Endometrial microvascular endothelial cells (primary cell): ENCODE measurements around the gene SEPTIN2. TPM values are rescaled to one million over a fixed set of nuclear protein-coding genes. Genes with fewer than 3 reads are reported as not detected.
"Not testable (repeated sequence)": the region's sequence is repeated elsewhere in the genome, so short reads cannot be mapped to it uniquely, and the experiment has no call there.

Experiments used
- in situ Hi-C: cut with HindIII; loops from 2 replicates; pipeline ENCODE4 v1.10.0; 2017; ENCODE audit warnings: low sequenced_read_pairs, low pct_unique_long_range_greater_than_20kb; ENCODE audit errors: inconsistent ontology term
- total RNA-seq: library from RNA; depleted of rRNA; stranded (reverse); fragments of >200 nt; gene quantifications from one replicate; pipeline ENCODE4 v1.2.3, GENCODE V29; 2015; ENCODE audit errors: inconsistent ontology term

Gene SEPTIN2
- total RNA-seq, 1 donor from 2014 or later, result 384 TPM

GRCh38 chr2:241309684-241310117 lies 6.0 kb upstream of the SEPTIN2 start:
- in situ Hi-C loops, result no loop called here

- in situ Hi-C loops, result no loop called here
These were observed 4.7 kb upstream of the SEPTIN2 start for GRCh38 chr2:241310917-241311566.

DNA sequence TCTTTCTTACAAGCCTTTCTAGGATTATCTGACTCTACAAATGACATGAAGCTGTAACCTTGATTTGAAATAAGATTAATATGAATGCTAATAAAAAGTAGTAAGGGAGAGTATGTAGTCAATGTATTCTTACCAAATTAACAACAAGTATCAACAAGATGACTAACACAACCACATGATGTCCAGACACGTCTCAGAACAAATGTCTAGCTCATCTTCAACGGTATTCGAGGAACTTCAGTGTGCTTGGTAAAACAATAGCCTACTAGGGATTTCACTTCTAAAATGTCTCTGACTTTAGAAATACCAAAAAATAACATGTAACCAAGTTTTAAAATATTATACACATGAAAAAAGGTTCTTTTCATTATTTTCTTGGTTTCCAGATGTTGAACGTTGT lies 3.6 kb upstream of the SEPTIN2 start:
- in situ Hi-C loops, result no loop called here

GRCh38 chr2:241313543-241314095 lies 2.1 kb upstream of the SEPTIN2 start:
- in situ Hi-C loops, result no loop called here

DNA sequence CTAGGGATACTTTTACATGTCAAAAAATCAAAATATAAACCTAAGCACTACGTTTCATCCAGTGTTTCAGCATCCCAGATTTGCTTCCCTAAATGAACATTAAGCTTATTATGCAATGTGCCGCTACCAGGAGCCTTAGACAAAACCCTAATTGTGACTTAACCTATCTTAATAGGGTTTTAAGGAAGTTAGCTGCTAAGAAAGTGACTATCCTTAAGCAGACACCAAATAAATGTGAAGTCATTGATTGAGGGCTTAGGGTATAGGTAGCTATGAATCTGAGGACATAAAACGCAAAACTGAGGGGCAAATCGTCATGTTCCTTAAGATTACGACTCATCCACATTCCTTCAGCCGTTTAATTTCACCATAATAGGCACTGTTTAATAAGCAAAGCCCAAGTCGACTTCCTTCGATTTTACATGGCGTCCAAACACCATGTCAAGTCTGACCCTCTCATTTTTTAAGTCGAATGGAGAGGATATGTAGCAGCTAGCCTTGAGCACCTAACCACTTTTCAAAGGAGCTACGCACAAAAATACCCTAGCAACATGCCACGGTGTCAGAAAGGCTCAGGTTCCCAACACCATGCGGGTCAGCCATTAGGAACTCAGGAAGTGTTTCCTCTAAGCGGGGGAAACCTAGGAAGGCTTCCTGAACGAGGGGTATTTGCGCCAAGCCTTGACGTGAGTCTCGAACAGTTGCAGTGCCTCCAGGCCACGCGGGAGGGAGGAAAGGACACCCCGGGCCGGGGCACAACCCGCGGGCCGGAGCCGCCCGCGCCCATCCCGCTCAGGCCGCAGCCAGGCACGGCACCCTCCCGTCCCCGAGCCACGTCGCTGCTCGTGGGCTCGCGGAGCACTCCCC lies 1.3 kb upstream of the SEPTIN2 start:
- in situ Hi-C loops, result no loop called here

DNA sequence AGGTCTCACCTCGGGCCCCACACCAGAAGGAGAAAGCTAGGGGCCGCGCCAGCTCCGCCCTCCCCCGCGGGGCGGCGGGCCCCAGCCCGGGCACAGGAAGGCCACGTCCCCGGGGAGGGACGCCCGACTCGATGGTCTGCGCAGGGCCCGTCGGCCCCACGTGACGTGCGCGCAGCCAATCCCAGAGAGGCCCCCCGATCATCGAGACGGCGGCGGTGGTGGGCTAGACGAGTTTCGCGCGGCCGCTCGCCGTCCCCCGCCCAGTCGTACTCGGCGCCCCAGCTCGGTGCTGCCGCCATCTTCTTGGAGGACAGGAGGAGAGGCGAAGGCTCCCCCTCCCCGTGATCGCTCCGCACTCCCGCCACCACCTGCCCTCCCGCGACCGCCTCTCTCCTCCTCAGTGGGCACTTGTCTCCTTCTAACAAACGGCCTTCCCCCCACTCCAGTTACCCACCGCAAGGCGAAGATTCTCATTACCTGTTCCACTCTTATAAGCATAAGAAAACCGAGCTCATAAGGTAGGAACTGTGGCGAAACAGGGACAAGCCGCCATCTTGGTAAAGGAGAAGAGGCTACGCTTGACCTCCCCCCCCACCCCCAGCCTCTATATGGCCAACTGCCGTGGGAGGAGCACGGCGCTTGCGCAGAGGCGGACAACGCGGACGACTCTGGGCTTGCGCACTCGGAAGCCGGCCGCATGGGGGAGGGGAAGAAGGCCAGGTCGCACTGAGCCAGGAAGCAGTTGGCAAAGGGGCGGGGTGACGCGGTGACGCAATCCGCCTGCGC lies 439 bp upstream of the SEPTIN2 start, which contains the start of gene HDLBP:
HDLBP (minus strand) TSS at position 580 of the 786 bp plus-strand sequence. CDS start 48,803 bp downstream, outside the sequence.
- in situ Hi-C loops, result no loop called here

DNA sequence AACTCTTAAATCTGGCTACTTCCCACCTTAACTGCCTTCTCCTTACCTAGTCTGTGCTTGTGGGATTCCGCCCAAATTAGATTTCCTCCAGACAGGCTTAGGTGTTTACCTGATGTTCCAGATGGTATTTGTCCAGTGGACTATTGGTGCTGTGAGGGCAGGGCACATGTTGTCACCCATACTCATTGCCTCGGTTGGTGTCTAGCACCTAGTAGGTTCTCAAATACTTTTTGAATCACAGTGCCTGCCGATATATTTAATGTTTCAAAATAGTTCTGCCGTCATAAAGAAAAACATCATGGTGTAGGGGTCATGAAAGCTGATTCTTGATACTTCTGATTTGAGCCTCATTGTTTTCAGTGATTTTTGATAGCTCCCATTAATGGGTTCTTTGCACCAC lies 1.1 kb downstream of the SEPTIN2 start:
- in situ Hi-C loops, result no loop called here

GRCh38 chr2:241317391-241317790 lies 1.7 kb downstream of the SEPTIN2 start:
- in situ Hi-C loops, result no loop called here

DNA sequence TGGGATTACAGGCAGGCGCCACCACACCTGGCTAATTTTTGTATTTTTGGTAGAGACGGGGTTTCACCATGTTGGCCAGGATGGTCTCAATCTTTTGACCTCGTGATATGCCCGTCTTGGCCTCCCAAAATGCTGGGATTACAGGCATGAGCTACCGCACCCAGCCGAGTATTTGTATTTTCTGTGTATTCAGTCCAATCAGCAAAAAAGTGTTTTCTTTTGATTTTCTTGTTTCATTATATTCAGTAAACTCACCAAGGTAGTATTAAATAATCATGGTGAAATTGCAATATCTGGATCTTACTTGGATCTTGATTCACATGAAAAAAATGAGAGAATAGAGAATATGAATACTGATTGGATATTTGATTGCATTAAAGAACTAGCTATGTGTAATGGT lies 3.1 kb downstream of the SEPTIN2 start:
- in situ Hi-C loops, result not testable (repeated sequence)

- in situ Hi-C loops, result no loop called here
These were observed 4.7 kb downstream of the SEPTIN2 start for GRCh38 chr2:241320394-241320793.

DNA sequence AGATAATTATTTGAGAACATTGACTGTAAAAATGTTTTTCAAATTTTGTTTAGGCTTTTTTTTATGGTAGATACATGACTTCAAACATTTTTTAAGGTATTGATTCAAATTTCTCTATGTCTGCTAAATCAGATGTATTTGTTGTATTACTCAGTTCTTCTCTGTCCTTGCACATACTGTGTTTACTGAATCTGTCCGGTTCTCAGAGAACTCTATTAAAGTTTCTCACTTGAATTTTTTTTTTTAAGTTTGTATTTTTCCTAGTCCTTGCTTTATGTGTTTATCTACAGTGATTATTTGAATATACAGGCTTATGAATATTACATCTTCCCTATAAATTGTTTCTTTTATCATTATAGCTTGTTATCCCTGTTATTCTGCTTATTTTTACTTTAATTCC lies 5.3 kb downstream of the SEPTIN2 start:
- in situ Hi-C loops, result no loop called here

DNA sequence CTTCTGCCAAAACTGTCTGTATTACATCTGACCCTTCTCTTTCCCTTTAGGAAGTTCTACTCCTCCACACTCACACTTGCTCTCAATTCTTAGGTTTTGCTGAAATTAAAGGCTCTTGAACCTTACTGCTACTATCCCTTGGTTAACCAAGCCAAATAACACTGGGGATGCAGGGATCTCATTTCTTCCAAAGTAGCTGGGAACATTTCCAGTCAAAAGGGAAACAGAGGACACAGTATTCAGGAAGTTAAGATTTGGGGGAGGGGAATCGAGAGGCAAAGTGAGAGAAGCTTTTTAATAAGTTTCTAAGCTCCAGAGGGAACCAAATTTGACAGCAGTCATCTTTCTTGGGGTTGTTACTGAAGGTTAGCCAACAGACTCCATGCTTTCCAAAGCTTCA lies 6.2 kb downstream of the SEPTIN2 start:
- in situ Hi-C loops, result no loop called here

DNA sequence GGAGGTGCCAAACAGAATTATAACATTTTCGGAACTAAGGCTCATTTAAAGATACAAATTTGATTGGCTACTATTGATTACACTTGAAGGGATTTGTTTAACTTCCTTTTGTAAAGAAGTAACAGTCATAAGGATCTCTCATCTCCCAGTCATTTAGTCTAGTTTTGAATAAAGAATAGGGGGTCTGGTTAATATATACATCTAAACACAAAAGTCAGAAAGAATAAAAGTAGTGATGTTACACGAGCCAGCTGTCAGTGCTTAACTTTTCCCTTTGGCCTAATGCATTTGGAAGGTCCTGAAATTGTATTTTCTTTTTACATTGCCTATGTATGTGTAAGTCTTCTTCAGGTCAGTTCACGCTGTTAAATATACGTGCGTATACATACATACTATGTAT lies 8.1 kb downstream of the SEPTIN2 start:
- in situ Hi-C loops, result no loop called here

GRCh38 chr2:241324775-241325174 lies 9.1 kb downstream of the SEPTIN2 start:
- in situ Hi-C loops, result no loop called here

- in situ Hi-C loops, result no loop called here
These were observed 9.5 kb downstream of the SEPTIN2 start for GRCh38 chr2:241325257-241325656.

- in situ Hi-C loops, result no loop called here
These were observed 14.2 kb downstream of the SEPTIN2 start for GRCh38 chr2:241329669-241330615.

DNA sequence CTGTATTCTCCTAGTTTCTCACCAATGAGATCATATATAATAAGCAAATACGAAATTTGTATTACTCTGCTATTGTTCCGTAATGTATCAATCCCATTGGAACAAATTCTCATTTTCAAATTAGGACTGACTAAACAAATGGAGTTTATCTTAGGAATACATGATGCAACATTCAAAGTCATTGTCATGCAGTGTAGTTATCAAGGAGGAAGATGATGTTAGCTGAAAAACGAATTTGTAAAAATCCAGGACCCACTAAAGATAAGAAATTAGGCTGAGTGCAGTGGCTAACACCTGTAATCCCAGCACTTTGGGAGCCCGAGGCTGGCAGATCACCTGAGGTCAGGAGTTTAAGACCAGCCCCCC lies 14.9 kb downstream of the SEPTIN2 start:
- in situ Hi-C loops, result no loop called here

GRCh38 chr2:241334813-241335212 lies 19.1 kb downstream of the SEPTIN2 start:
- in situ Hi-C loops, result no loop called here
